GM23338 (cell line): ENCODE data around the gene PDXDC1.
"Not testable (repeated sequence)": the region's sequence is repeated elsewhere in the genome, so short reads cannot be mapped to it uniquely, and the experiment has no call there.

ENCODE experiments used
- CREB1 ChIP-seq: fragments of 250-450 bp; sonication (Bioruptor Pico); IDR thresholded peaks from 2 replicates; pipeline ENCODE4 v1.5.0; 2020; ENCODE audit warnings: low read depth, mild to moderate bottlenecking, moderate library complexity
- CTCF ChIP-seq, 2 experiments: fragments of 200-600 bp in 1 of 2; sonication (generic) in 1 of 2; conservative IDR thresholded peaks; 2 replicates each; pipeline versions ENCODE4 v1.5.1 to v1.6.1; 2016 to 2017; ENCODE audit warnings: antibody characterized with exemption in 2 of 2, low read depth in 2 of 2, mild to moderate bottlenecking in 2 of 2, moderate library complexity in 1 of 2
- EZH2 ChIP-seq: fragments of 200-600 bp; sonication (generic); IDR thresholded peaks from one replicate; pipeline ENCODE4 v1.8.0; 2017; ENCODE audit warnings: antibody characterized with exemption, mild to moderate bottlenecking, low read depth; ENCODE audit not compliant: unreplicated experiment
- EZH2phosphoT487 ChIP-seq: fragments of 200-600 bp; sonication (generic); IDR thresholded peaks from one replicate; pipeline ENCODE4 v1.8.1; 2018; ENCODE audit warnings: antibody characterized with exemption; ENCODE audit not compliant: unreplicated experiment
- NANOG ChIP-seq: IDR thresholded peaks from 2 replicates; pipeline ENCODE4 v1.6.1; 2016; ENCODE audit warnings: antibody characterized with exemption, borderline replicate concordance
- POLR2AphosphoS5 ChIP-seq: IDR thresholded peaks from 2 replicates; pipeline ENCODE4 v1.6.1; 2016; ENCODE audit warnings: antibody characterized with exemption, low read depth
- REST ChIP-seq: IDR thresholded peaks from one replicate; pipeline ENCODE4 v1.6.1; 2018; ENCODE audit warnings: antibody characterized with exemption; ENCODE audit not compliant: unreplicated experiment
- STAT1 ChIP-seq: IDR thresholded peaks from one replicate; pipeline ENCODE4 v1.6.1; 2016; ENCODE audit warnings: antibody characterized with exemption; ENCODE audit not compliant: unreplicated experiment
- ZNF114 ChIP-seq: fragments of 250-450 bp; sonication (Bioruptor Pico); IDR thresholded peaks from 2 replicates; pipeline ENCODE4 v1.5.0; 2020; ENCODE audit warnings: mild to moderate bottlenecking, moderate library complexity

- not testable (repeated sequence) for TF ChIP-seq REST; CTCF (conservative IDR thresholded peaks at IDR 0.05; ENCODE audit: low read depth in 2 of 2); POLR2AphosphoS5; ZNF114 (CRISPR knock-in tag); EZH2; STAT1; NANOG; EZH2phosphoT487; CREB1 (CRISPR knock-in tag)
Measured at GRCh38 chr16:15166177-15166576, 191.4 kb downstream of the PDXDC1 start.
